ENCODE results near the gene CCND1.

DNA sequence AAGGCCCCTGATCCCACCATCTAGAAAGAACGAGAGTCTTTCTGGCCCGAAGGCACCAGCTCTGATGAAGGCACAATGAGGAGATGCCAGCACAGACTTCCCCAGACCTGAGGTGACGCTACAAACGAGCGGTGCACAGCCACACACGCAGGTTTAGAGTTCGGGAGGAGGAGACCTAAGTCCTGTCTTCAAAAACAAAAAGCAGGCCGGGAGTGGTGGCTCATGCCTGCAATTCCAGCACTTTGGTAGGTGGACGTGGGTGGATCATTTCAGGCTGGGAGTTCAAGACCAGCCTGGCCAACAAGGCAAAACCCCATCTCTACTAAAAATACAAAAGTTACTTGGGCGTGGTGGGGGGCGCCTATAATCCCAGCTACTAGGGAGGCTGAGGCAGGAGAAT is 24.7 kb downstream of the CCND1 start:
- no peak for TF ChIP-seq POLR2A (IDR thresholded peaks at IDR 0.05)
- TF ChIP-seq, protein P1, sequence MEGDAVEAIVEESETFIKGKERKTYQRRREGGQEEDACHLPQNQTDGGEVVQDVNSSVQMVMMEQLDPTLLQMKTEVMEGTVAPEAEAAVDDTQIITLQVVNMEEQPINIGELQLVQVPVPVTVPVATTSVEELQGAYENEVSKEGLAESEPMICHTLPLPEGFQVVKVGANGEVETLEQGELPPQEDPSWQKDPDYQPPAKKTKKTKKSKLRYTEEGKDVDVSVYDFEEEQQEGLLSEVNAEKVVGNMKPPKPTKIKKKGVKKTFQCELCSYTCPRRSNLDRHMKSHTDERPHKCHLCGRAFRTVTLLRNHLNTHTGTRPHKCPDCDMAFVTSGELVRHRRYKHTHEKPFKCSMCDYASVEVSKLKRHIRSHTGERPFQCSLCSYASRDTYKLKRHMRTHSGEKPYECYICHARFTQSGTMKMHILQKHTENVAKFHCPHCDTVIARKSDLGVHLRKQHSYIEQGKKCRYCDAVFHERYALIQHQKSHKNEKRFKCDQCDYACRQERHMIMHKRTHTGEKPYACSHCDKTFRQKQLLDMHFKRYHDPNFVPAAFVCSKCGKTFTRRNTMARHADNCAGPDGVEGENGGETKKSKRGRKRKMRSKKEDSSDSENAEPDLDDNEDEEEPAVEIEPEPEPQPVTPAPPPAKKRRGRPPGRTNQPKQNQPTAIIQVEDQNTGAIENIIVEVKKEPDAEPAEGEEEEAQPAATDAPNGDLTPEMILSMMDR (IDR thresholded peaks at IDR 0.05) = no peak

Data from right lobe of liver (tissue), 4 donors.